Measurements from ENCODE around the gene MPPED2. TPM values are rescaled to one million over a fixed set of nuclear protein-coding genes. Genes with fewer than 3 reads are reported as not detected.

MPPED2 gene
- total RNA-seq, 1 donor from 2014 or later, result 0.42 TPM

DNA sequence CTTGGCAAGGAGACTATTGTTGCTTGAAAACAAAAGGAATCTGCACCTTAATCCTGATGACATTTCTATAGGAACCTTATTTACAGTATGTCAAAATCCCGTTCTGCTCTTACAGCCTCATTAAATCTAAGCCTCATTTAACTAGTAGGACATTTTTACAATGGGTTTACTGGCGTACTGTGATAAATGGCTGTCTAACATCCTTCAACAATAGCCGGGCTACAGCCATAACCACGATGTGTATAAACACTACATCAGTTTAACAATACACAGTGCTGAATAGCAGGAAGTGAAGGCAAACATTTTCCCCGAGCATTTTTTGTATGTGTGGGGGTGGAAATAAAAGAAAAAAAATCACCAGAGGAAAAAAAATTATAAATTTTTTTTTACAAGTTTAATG, 132.0 kb downstream of the MPPED2 start:
- TF ChIP-seq, protein P1, sequence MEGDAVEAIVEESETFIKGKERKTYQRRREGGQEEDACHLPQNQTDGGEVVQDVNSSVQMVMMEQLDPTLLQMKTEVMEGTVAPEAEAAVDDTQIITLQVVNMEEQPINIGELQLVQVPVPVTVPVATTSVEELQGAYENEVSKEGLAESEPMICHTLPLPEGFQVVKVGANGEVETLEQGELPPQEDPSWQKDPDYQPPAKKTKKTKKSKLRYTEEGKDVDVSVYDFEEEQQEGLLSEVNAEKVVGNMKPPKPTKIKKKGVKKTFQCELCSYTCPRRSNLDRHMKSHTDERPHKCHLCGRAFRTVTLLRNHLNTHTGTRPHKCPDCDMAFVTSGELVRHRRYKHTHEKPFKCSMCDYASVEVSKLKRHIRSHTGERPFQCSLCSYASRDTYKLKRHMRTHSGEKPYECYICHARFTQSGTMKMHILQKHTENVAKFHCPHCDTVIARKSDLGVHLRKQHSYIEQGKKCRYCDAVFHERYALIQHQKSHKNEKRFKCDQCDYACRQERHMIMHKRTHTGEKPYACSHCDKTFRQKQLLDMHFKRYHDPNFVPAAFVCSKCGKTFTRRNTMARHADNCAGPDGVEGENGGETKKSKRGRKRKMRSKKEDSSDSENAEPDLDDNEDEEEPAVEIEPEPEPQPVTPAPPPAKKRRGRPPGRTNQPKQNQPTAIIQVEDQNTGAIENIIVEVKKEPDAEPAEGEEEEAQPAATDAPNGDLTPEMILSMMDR (IDR thresholded peaks at IDR 0.05; ENCODE audit: insufficient read depth, low read length, poor library complexity, severe bottlenecking), result no peak
- no peaks in the 10 kb centered on the region for H3K27me3 ChIP-seq (ENCODE audit: control insufficient read depth, insufficient read depth, low read length)
- H3K36me3 ChIP-seq (ENCODE audit: control insufficient read depth, insufficient read depth, low read length), result no peaks in the 10 kb centered on the region
- H3K4me3 ChIP-seq (ENCODE audit: low read depth, low read length), result no peak overlapping the region
- no peak for DNase-seq (ENCODE audit: low read depth)

- Histone ChIP-seq H3K4me3 (ENCODE audit: low read depth, low read length) (no peak overlapping the region), H3K27me3 (ENCODE audit: control insufficient read depth, insufficient read depth, low read length) (no peaks in the 10 kb centered on the region), H3K36me3 (ENCODE audit: control insufficient read depth, insufficient read depth, low read length) (no peaks in the 10 kb centered on the region)
- TF ChIP-seq, protein P1 (IDR thresholded peaks at IDR 0.05; ENCODE audit: insufficient read depth, low read length, poor library complexity, severe bottlenecking), result no peak
- DNase-seq (ENCODE audit: low read depth), result no peak
These were observed 132.4 kb downstream of the MPPED2 start for GRCh38 chr11:30453705-30454104.

GRCh38 chr11:30452842-30453241, 133.3 kb downstream of the MPPED2 start:
- TF ChIP-seq, protein P1 (IDR thresholded peaks at IDR 0.05; ENCODE audit: insufficient read depth, low read length, poor library complexity, severe bottlenecking), result no peak
- no peak for DNase-seq (ENCODE audit: low read depth)
- H3K27me3 ChIP-seq (ENCODE audit: control insufficient read depth, insufficient read depth, low read length), result no peaks in the 10 kb centered on the region

DNA sequence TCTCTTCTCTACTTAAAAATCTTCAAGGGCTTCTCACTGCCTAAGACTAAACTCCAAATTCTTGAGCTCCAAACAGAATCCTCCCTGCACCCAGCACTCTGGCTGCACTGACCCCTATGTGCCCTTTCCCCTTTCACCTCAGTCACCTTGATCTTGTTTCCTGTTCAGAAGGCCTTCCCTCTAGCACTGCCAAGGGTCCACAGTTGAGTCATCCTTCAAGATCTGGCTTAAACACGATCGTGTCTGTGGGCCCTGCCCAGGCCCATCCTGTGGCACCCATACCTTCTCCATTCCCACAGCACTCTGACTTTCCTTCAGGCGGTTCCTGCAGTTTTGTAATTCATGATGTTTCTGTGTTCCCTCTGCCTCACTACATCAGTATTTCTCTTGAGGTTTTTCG, 134.0 kb downstream of the MPPED2 start:
- no peak for DNase-seq (ENCODE audit: low read depth)
- Histone ChIP-seq H3K4me3 (ENCODE audit: low read depth, low read length) (no peak overlapping the region), H3K27me3 (ENCODE audit: control insufficient read depth, insufficient read depth, low read length) (peaks cover 2% of the 10 kb centered on the region), H3K36me3 (ENCODE audit: control insufficient read depth, insufficient read depth, low read length) (no peaks in the 10 kb centered on the region)
- TF ChIP-seq, protein P1 (IDR thresholded peaks at IDR 0.05; ENCODE audit: insufficient read depth, low read length, poor library complexity, severe bottlenecking), result no peak

More at GRCh38 chr11:30452842-30453241, 133.3 kb downstream of the MPPED2 start:
- no peaks in the 10 kb centered on the region for H3K36me3 ChIP-seq (ENCODE audit: control insufficient read depth, insufficient read depth, low read length)
- H3K4me3 ChIP-seq (ENCODE audit: low read depth, low read length), result no peak overlapping the region

GRCh38 chr11:30451626-30452025, 134.5 kb downstream of the MPPED2 start:
- TF ChIP-seq, protein P1 (IDR thresholded peaks at IDR 0.05; ENCODE audit: insufficient read depth, low read length, poor library complexity, severe bottlenecking), result no peak
- no peak for DNase-seq (ENCODE audit: low read depth)
- no peaks in the 10 kb centered on the region for H3K36me3 ChIP-seq (ENCODE audit: control insufficient read depth, insufficient read depth, low read length)
- no peak overlapping the region for H3K4me3 ChIP-seq (ENCODE audit: low read depth, low read length)
- H3K27me3 ChIP-seq (ENCODE audit: control insufficient read depth, insufficient read depth, low read length), result peaks cover 2% of the 10 kb centered on the region

GRCh38 chr11:30451167-30451566, 135.0 kb downstream of the MPPED2 start:
- no peak for DNase-seq (ENCODE audit: low read depth)
- Histone ChIP-seq H3K27me3 (ENCODE audit: control insufficient read depth, insufficient read depth, low read length) (peaks cover 2% of the 10 kb centered on the region), H3K36me3 (ENCODE audit: control insufficient read depth, insufficient read depth, low read length) (no peaks in the 10 kb centered on the region), H3K4me3 (ENCODE audit: low read depth, low read length) (no peak overlapping the region)
- TF ChIP-seq, protein P1 (IDR thresholded peaks at IDR 0.05; ENCODE audit: insufficient read depth, low read length, poor library complexity, severe bottlenecking), result no peak
